ENCODE results near the gene RBM46.

Gene RBM46

GRCh38 chr4:154760895-154761294 lies 20.2 kb upstream of the RBM46 start:
- TF ChIP-seq GATA2 (IDR thresholded peaks at IDR 0.05; ENCODE audit: low read depth, low read length) (no peak), GATA3 (IDR thresholded peaks at IDR 0.05; ENCODE audit: low read depth, low read length) (no peak)

DNA sequence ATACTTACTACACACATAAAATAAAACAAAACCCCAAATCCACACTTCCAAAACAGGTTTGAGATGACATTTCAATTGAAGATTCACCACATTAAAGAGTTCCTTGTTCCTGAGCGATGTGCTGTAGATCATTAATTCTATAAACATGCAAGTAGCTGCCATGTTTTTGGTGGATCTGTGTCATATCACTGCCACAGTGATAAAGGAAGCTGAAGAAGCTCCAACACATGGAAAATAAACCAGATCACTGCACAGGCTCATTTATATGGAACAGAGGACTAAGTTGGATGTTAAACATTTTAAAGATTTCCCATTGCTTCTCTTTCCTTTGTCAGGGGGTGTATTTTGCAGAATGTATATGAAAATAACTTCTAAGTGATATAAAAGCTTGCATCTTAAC lies 2.8 kb upstream of the RBM46 start:
- TF ChIP-seq GATA2 (IDR thresholded peaks at IDR 0.05; ENCODE audit: low read depth, low read length), result no peak
- no peak for TF ChIP-seq GATA3 (IDR thresholded peaks at IDR 0.05; ENCODE audit: low read depth, low read length)

- TF ChIP-seq GATA2 (IDR thresholded peaks at IDR 0.05; ENCODE audit: low read depth, low read length), result no peak
- no peak for TF ChIP-seq GATA3 (IDR thresholded peaks at IDR 0.05; ENCODE audit: low read depth, low read length)
Measured at GRCh38 chr4:154779362-154779947, 1.6 kb upstream of the RBM46 start.

DNA sequence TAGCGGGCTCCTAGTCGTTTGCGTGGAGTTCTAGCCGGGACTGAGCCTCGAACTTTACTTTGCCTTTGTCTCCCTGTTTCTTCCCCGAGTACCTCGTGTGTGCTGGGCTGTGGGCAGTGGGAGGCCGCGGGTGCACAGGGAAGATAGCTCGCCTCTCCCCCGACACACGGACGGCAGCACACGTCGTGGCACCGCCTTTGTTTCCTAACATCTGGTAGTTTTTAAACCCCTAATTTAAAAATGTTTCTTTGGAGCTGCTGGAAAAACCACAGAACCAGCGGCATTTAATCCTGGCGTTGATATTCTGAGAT lies 866 bp downstream of the RBM46 start:
- no peak for TF ChIP-seq GATA2 (IDR thresholded peaks at IDR 0.05; ENCODE audit: low read depth, low read length)
- TF ChIP-seq GATA3 (IDR thresholded peaks at IDR 0.05; ENCODE audit: low read depth, low read length), result no peak

- TF ChIP-seq GATA2 (IDR thresholded peaks at IDR 0.05; ENCODE audit: low read depth, low read length), result no peak
- TF ChIP-seq GATA3 (IDR thresholded peaks at IDR 0.05; ENCODE audit: low read depth, low read length), result no peak
Measured at GRCh38 chr4:154807042-154807630, 26.1 kb downstream of the RBM46 start.

DNA sequence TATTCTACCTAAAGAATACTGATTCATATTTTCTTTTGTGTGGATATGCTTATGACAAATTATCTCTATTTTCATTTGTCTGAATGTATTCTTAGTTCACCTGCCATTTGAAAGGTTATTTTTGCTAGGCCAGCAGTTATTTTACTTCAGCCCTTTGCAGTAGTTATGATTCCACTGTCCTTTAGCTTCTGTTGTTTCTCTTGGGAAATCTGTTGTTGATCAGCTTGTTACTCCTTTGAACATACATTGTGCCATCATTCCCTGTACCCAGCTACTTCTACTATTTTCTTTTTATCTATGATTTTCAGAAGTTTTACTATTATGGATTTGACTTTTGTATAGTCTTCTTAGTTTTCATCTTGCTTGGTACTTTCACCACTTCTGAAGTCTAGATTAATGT lies 37.2 kb downstream of the RBM46 start:
- no peak for TF ChIP-seq GATA2 (IDR thresholded peaks at IDR 0.05; ENCODE audit: low read depth, low read length)
- no peak for TF ChIP-seq GATA3 (IDR thresholded peaks at IDR 0.05; ENCODE audit: low read depth, low read length)

GRCh38 chr4:154822775-154823174 lies 41.7 kb downstream of the RBM46 start:
- no peak for TF ChIP-seq GATA3 (IDR thresholded peaks at IDR 0.05; ENCODE audit: low read depth, low read length)
- TF ChIP-seq GATA2 (IDR thresholded peaks at IDR 0.05; ENCODE audit: low read depth, low read length), result no peak

DNA sequence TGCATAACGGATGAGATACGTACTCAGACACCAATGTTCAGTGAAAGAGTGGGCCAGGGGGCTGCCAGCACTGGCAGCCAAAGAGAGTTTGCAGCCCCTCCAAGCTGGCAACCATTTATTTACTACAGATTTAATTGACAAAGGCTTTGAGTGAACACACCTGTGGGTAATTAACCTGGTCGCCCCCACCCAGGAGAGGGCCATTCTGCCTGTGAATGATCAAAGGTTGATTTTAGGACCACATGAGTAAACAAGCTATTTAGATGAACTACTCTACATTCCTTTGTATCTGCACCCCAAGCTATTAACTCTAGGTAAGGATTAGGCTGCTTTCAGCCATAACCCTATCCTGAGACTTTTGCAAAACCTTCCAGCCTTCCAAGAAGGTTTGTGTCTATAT lies 55.0 kb downstream of the RBM46 start:
- TF ChIP-seq GATA3 (IDR thresholded peaks at IDR 0.05; ENCODE audit: low read depth, low read length), result no peak
- no peak for TF ChIP-seq GATA2 (IDR thresholded peaks at IDR 0.05; ENCODE audit: low read depth, low read length)

- TF ChIP-seq GATA2 (IDR thresholded peaks at IDR 0.05; ENCODE audit: low read depth, low read length) (no peak), GATA3 (IDR thresholded peaks at IDR 0.05; ENCODE audit: low read depth, low read length) (no peak)
Measured at GRCh38 chr4:154836513-154836912, 55.4 kb downstream of the RBM46 start.

DNA sequence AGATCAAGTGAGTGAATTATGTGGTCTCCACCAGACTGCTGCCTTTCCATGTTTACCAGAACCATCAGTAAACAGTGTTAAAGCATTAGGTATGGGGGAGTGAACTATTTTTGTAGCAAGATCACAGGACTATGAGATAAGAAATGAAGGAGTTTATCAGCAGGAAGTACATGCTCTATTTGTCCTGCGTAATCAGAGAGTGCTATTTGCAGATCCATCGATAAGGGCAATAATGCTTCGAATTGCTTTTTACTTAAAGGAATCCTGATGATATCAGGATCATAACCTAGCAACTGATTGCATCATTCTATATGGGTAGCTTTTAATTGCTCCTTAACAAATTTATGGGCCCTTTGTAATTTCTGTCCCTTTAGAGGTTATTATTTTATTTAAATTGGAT lies 57.1 kb downstream of the RBM46 start:
- peak; percentile 57; the same call in 1 of the 2 replicates for TF ChIP-seq GATA3 (IDR thresholded peaks at IDR 0.05; ENCODE audit: low read depth, low read length)
- TF ChIP-seq GATA2 (IDR thresholded peaks at IDR 0.05; ENCODE audit: low read depth, low read length), result peak; percentile 53; the same call in 1 of the 2 replicates

- TF ChIP-seq GATA3 (IDR thresholded peaks at IDR 0.05; ENCODE audit: low read depth, low read length), result no peak
- TF ChIP-seq GATA2 (IDR thresholded peaks at IDR 0.05; ENCODE audit: low read depth, low read length), result no peak
Measured at GRCh38 chr4:154838694-154839093, 57.6 kb downstream of the RBM46 start.

- TF ChIP-seq GATA2 (IDR thresholded peaks at IDR 0.05; ENCODE audit: low read depth, low read length) (no peak), GATA3 (IDR thresholded peaks at IDR 0.05; ENCODE audit: low read depth, low read length) (no peak)
Measured at GRCh38 chr4:154854362-154854761, 73.3 kb downstream of the RBM46 start.

- TF ChIP-seq GATA2 (IDR thresholded peaks at IDR 0.05; ENCODE audit: low read depth, low read length) (no peak), GATA3 (IDR thresholded peaks at IDR 0.05; ENCODE audit: low read depth, low read length) (no peak)
Measured at GRCh38 chr4:154858166-154858565, 77.1 kb downstream of the RBM46 start.

- TF ChIP-seq GATA3 (IDR thresholded peaks at IDR 0.05; ENCODE audit: low read depth, low read length), result no peak
- TF ChIP-seq GATA2 (IDR thresholded peaks at IDR 0.05; ENCODE audit: low read depth, low read length), result no peak
Measured at GRCh38 chr4:154868414-154869194, 87.5 kb downstream of the RBM46 start.

DNA sequence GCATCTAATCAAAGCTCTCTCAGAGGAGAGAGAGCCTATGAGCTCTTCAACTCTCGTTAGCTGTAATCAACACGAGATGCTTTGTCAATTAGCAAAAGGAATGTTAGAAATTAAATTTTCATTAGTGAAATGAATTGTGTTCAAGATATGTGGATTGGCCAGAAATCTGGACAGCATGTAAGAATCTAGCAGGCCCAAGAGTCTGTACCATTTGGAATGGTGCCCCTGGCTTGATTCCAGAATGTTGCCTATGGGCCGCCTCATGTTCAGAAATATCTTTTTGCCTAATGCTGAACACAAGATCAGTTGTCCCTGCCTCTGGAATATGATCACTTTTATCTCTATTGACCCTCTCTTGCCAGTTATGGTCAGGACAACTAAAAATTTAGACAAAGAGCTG lies 88.2 kb downstream of the RBM46 start:
- TF ChIP-seq GATA2 (IDR thresholded peaks at IDR 0.05; ENCODE audit: low read depth, low read length) (no peak), GATA3 (IDR thresholded peaks at IDR 0.05; ENCODE audit: low read depth, low read length) (no peak)

Data from SH-SY5Y (cell line).